Ascending aorta (tissue), 2 donors: ENCODE data around the gene SH2D5. TPM values are rescaled to one million over a fixed set of nuclear protein-coding genes. Genes with fewer than 3 reads are reported as not detected.

Experiments
- DNase-seq, 2 donors: peaks; one replicate each; pipeline ENCODE4 v3.0.0-alpha.2; 2019; ENCODE audit warnings: low spot score in 2 of 2
- H3K27ac ChIP-seq, 2 donors: fragments of 200-600 bp; sonication (generic); one replicate each; pipeline ENCODE4 v1.5.1; 2016 to 2017; ENCODE audit warnings: mild to moderate bottlenecking in 1 of 2
- H3K27me3 ChIP-seq: fragments of 200-600 bp; sonication (generic); one replicate; pipeline ENCODE4 v1.5.1; 2017
- H3K36me3 ChIP-seq, 2 donors: fragments of 200-600 bp; sonication (generic); one replicate each; pipeline ENCODE4 v1.5.1; 2016
- H3K4me1 ChIP-seq, 2 donors: fragments of 200-600 bp; sonication (generic); one replicate each; pipeline ENCODE4 v1.5.1; 2016 to 2017; ENCODE audit warnings: mild to moderate bottlenecking in 1 of 2
- H3K4me3 ChIP-seq, 2 donors: fragments of 200-600 bp; sonication (generic); one replicate each; pipeline ENCODE4 v1.5.1; 2016 to 2017; ENCODE audit warnings: mild to moderate bottlenecking in 1 of 2
- H3K9me3 ChIP-seq, 2 donors: fragments of 200-600 bp; sonication (generic); one replicate each; pipeline ENCODE4 v1.5.1; 2016
- intact Hi-C: fragments of 100-400 bp; cut with DNase I; formaldehyde crosslinking; loops from one replicate; pipeline ENCODE4 v1.15.1; 2023
- total RNA-seq: library from RNA; depleted of rRNA; stranded (reverse); fragments of >200 nt; gene quantifications from one replicate; pipeline ENCODE4 v1.1.0, GENCODE V29; 2016
- TF ChIP-seq, protein P1 (sequence below), 3 experiments: fragments of 200-600 bp in 2 of 3; fragments of 450-650 bp in 1 of 3; sonication (generic) in 2 of 3; IDR thresholded peaks; one replicate each; pipeline ENCODE4 v1.5.1; 2016 to 2019; ENCODE audit warnings: antibody characterized with exemption in 3 of 3, mild to moderate bottlenecking in 1 of 3, moderate library complexity in 1 of 3

SH2D5 gene
- total RNA-seq, 1 donor from 2014 or later, result not detected

DNA sequence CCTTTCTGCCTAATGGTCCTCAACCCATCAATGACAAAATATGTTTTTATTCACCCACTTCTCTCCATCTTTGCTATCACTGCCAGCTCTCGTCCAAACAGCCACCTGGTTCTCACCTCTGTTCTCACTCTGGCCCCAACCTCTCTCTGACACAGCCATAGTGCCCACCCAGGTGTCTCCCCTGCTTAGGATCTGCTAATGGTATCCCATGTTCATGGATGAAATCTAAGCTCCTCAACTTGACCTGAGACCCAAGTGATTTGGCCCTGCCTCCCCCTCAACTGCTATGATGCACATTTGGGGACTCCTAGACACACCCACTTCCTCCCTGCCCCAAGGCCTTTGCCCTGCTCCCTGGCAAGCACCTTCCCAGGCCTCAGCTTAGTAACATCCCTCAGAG, 40.6 kb downstream of the SH2D5 start:
- H3K27me3 ChIP-seq, result no peaks in the 10 kb centered on the region
- no peak for DNase-seq
- no peak overlapping the region for H3K27ac ChIP-seq
- H3K9me3 ChIP-seq, result no peaks in the 10 kb centered on the region
- intact Hi-C loops, result loop anchor here (10.0 kb wide), 1 partner anchor 303 kb away; no protein-coding TSS in a partner anchor
- no peak overlapping the region for H3K4me3 ChIP-seq
- H3K36me3 ChIP-seq, result no peaks in the 10 kb centered on the region
- no peaks in the 10 kb centered on the region for H3K4me1 ChIP-seq
- TF ChIP-seq, protein P1, sequence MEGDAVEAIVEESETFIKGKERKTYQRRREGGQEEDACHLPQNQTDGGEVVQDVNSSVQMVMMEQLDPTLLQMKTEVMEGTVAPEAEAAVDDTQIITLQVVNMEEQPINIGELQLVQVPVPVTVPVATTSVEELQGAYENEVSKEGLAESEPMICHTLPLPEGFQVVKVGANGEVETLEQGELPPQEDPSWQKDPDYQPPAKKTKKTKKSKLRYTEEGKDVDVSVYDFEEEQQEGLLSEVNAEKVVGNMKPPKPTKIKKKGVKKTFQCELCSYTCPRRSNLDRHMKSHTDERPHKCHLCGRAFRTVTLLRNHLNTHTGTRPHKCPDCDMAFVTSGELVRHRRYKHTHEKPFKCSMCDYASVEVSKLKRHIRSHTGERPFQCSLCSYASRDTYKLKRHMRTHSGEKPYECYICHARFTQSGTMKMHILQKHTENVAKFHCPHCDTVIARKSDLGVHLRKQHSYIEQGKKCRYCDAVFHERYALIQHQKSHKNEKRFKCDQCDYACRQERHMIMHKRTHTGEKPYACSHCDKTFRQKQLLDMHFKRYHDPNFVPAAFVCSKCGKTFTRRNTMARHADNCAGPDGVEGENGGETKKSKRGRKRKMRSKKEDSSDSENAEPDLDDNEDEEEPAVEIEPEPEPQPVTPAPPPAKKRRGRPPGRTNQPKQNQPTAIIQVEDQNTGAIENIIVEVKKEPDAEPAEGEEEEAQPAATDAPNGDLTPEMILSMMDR (IDR thresholded peaks at IDR 0.05), result no peak

DNA sequence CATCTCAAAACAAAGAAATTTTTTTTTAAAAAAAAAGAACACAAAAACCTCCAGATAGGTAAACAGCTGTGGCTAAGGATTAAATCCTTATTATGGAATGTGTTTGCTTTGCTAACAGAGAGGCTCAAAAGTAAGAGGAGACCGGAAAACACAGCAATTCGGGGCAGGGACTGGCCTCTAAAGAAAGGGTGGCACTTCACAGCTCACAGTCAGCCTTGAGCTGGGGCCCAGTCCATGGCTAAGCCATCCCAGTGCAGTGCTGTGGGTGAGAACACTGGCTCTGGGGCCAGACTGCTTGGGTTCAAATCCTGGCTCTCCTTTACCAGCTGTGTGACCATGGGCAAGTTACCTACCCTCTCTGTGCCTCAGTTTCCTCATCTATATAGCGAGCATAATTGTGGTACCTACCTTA, 42.9 kb downstream of the SH2D5 start:
- H3K4me1 ChIP-seq, result no peaks in the 10 kb centered on the region
- no peaks in the 10 kb centered on the region for H3K36me3 ChIP-seq
- DNase-seq, result no peak
- no peaks in the 10 kb centered on the region for H3K27me3 ChIP-seq
- no peaks in the 10 kb centered on the region for H3K9me3 ChIP-seq
- intact Hi-C loops, result loop anchor here (10.0 kb wide), 1 partner anchor 305 kb away; no protein-coding TSS in a partner anchor
- H3K4me3 ChIP-seq, result no peak overlapping the region
- H3K27ac ChIP-seq, result no peak overlapping the region
- TF ChIP-seq, protein P1 (IDR thresholded peaks at IDR 0.05), result no peak

DNA sequence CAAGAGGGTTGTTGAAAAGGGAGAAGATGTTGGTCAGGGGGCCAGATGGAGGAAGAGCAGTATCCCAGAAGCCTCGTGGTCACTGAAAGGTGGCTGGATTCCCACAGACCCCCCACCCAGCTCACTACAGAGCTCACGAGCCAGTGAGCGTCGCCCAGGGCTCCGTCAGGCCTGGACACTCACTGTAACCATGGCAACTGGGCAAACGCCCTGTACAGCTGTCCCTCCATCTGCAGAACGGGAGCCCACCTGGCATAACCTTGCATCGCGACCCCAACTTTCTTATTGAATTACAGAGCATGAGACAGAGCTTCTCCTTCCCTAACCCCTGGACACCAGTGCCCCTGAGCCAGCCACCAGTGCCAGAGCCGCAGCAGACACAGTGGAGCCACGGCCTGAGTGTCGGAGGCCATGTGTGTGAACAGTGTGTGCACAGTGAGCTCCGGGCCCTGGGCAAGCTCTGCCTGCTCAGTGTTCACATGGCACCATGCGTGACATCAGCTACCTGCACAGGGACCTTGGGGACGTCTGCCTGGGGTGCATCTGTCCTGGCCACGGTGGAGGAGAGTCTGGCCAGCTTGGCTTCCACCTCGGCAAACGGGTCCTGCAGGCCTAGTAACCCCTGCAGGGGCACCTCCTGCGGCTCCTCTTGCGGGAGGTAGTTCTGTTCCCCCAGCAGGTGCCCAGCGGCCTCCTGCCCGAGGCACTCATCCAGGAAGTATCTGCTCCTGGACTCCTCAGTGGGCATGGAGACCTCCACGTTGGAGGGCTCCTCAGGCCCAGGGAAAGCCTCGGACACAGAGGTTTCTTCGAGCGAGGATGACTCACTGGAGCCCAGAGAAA, 45.4 kb downstream of the SH2D5 start:
- intact Hi-C loops, result no loop called here
- Histone ChIP-seq H3K9me3 (no peaks in the 10 kb centered on the region), H3K4me3 (no peak overlapping the region), H3K4me1 (no peaks in the 10 kb centered on the region), H3K27ac (no peak overlapping the region), H3K36me3 (no peaks in the 10 kb centered on the region), H3K27me3 (no peaks in the 10 kb centered on the region)
- no peak for DNase-seq
- TF ChIP-seq, protein P1 (IDR thresholded peaks at IDR 0.05), result no peak

DNA sequence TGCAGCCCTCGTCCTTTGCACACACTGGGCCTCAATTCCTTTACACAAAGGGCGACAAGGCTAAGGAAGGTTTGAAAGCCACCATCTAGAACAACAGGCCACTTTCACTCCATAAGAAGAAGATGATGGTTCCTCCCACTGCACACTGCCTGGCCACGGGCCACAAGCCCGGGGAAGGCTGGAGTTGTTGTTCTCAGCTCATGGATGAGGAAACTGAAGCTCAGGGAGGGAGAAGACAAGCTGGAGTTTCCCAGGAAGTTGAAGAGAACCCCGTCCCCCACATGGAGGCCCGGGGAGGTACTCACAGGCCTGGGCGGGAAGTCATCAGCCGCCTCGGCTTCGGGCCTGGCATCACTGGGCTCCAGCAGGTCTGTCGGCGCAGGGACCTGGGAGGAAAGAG, 46.8 kb downstream of the SH2D5 start:
- no peaks in the 10 kb centered on the region for H3K27me3 ChIP-seq
- H3K27ac ChIP-seq, result peak overlapping the region in 1 of 2 donors; percentile 45
- no peaks in the 10 kb centered on the region for H3K9me3 ChIP-seq
- no peaks in the 10 kb centered on the region for H3K36me3 ChIP-seq
- DNase-seq, result no peak
- no peaks in the 10 kb centered on the region for H3K4me1 ChIP-seq
- intact Hi-C loops, result no loop called here
- TF ChIP-seq, protein P1 (IDR thresholded peaks at IDR 0.05), result no peak
- H3K4me3 ChIP-seq, result no peak overlapping the region

DNA sequence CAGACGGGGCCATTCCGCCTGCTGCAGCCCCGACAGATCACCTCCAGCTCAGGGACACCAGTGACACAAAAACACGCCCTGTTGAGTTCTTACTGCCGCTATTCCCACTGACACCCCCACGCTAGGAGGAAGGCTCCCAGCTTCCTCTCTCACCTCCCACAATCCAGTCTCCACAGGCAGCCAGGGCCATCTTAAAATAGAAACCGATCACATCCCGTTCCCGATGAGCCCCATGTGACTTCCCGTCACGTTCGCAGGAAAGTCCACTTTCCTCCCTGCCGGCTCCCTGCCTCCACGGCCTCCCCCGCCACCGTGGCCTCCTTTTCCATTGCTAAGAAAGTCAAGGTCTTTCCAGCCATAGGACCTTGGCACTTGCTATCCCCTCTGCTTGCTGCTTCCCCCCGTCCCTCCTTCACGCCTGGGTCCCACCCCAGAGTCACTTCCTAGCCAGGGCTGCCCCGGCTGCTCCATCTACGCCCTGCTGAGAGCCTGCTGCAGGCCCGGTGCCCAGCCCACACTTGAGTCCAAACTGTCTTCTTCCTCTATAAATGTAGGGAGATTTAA, 47.3 kb downstream of the SH2D5 start:
- DNase-seq, result no peak
- Histone ChIP-seq H3K27me3 (no peaks in the 10 kb centered on the region), H3K36me3 (no peaks in the 10 kb centered on the region), H3K4me3 (no peak overlapping the region), H3K4me1 (no peaks in the 10 kb centered on the region), H3K9me3 (no peaks in the 10 kb centered on the region), H3K27ac (peak overlapping the region in 1 of 2 donors; percentile 45)
- TF ChIP-seq, protein P1 (IDR thresholded peaks at IDR 0.05), result no peak
- intact Hi-C loops, result no loop called here
